HCT116 (cell line): ENCODE measurements around the gene PDE7B.

Source experiments
- CBX3 ChIP-seq: IDR thresholded peaks from 2 replicates; pipeline ENCODE4 v1.6.1; 2012; ENCODE audit warnings: low read depth
- CTCF ChIP-seq, 3 experiments: fragments of 200-600 bp in 1 of 3; sonication (generic) in 1 of 3; IDR thresholded peaks in 2 of 3; conservative IDR thresholded peaks in 1 of 3; 2 replicates each; pipeline ENCODE4 v1.5.1; 2012 to 2017; ENCODE audit warnings: low read depth in 2 of 3, low read length in 2 of 3, antibody characterized with exemption in 1 of 3, borderline replicate concordance in 1 of 3, control low read depth in 1 of 3, mild to moderate bottlenecking in 1 of 3, mixed read lengths in 1 of 3, mixed run types in 1 of 3, moderate library complexity in 1 of 3; ENCODE audit not compliant: insufficient read depth in 1 of 3
- FOSL1 ChIP-seq: IDR thresholded peaks from 2 replicates; pipeline ENCODE4 v1.6.1; 2012; ENCODE audit warnings: low read depth
- RAD21 ChIP-seq: IDR thresholded peaks from 2 replicates; pipeline ENCODE4 v1.6.1; 2012; ENCODE audit warnings: low read depth, mild to moderate bottlenecking

GRCh38 chr6:136037242-136037875 is 185.9 kb downstream of the PDE7B start:
- TF ChIP-seq CTCF (IDR thresholded peaks at IDR 0.05 in 2 of 3, conservative IDR thresholded peaks at IDR 0.05 in 1 of 3; ENCODE audit: borderline replicate concordance in 1 of 3, insufficient read depth in 1 of 3, low read depth in 2 of 3, low read length in 2 of 3) (no peak), FOSL1 (no peak), RAD21 (no peak), CBX3 (no peak)
